Suprapubic skin (tissue), 4 donors: ENCODE data around the gene DRC1. TPM values are rescaled to one million over a fixed set of nuclear protein-coding genes. Genes with fewer than 3 reads are reported as not detected.

ENCODE experiments used
- DNase-seq, 2 donors: peaks; one replicate each; pipeline ENCODE4 v3.0.0-alpha.2; 2019; ENCODE audit warnings: low spot score in 2 of 2
- H3K27ac ChIP-seq: fragments of 200-600 bp; sonication (generic); one replicate; pipeline ENCODE4 v1.5.1; 2019
- H3K27me3 ChIP-seq: fragments of 200-600 bp; sonication (generic); one replicate; pipeline ENCODE4 v1.5.1; 2019
- H3K36me3 ChIP-seq: fragments of 200-600 bp; sonication (generic); one replicate; pipeline ENCODE4 v1.5.1; 2019
- H3K4me1 ChIP-seq: fragments of 200-600 bp; sonication (generic); one replicate; pipeline ENCODE4 v1.5.1; 2019
- H3K4me3 ChIP-seq: fragments of 200-600 bp; sonication (generic); one replicate; pipeline ENCODE4 v1.5.1; 2019; ENCODE audit warnings: mild to moderate bottlenecking
- H3K9me3 ChIP-seq: fragments of 200-600 bp; sonication (generic); one replicate; pipeline ENCODE4 v1.5.1; 2019
- CTCF ChIP-seq, 2 donors: fragments of 200-600 bp in 1 of 2; fragments of 450-650 bp in 1 of 2; sonication (generic) in 1 of 2; IDR thresholded peaks; one replicate each; pipeline ENCODE4 v1.5.1; 2016 to 2019; ENCODE audit warnings: antibody characterized with exemption in 2 of 2, mild to moderate bottlenecking in 1 of 2, moderate library complexity in 1 of 2
- EP300 ChIP-seq: sonication (generic); formaldehyde crosslinking; IDR thresholded peaks from one replicate; pipeline ENCODE4 v1.6.1; 2017; ENCODE audit warnings: antibody characterized with exemption
- POLR2A ChIP-seq, 2 donors: fragments of 450-650 bp; IDR thresholded peaks; one replicate each; pipeline ENCODE4 v1.6.1; 2017; ENCODE audit warnings: antibody characterized with exemption in 2 of 2, mild to moderate bottlenecking in 2 of 2, moderate library complexity in 2 of 2
- POLR2AphosphoS5 ChIP-seq, 3 donors: sonication (generic); formaldehyde crosslinking; IDR thresholded peaks; one replicate each; pipeline ENCODE4 v1.6.1; 2017; ENCODE audit warnings: antibody characterized with exemption in 3 of 3
- WGBS: methylation state at CpG from one replicate; pipeline ENCODE4 v1.1.5; 2018; 5-methylcytosine and 5-hydroxymethylcytosine counted together
- total RNA-seq, 4 donors: library from RNA; depleted of rRNA; stranded (reverse); fragments of >200 nt; gene quantifications; one replicate each; pipeline ENCODE4 v1.1.0, GENCODE V29; 2016

DRC1 gene
- total RNA-seq, 4 donors from 2014 or later, result 0.26 TPM; not detected in 3

GRCh38 chr2:26458365-26459042 lies 56.8 kb downstream of the DRC1 start:
- 87% methylated on average over 13 of the region's 14 CpGs for WGBS
- TF ChIP-seq EP300, result no peak
- no peak for DNase-seq
- H3K9me3 ChIP-seq, result no peaks in the 10 kb centered on the region
- peaks cover 16% of the 10 kb centered on the region for H3K4me1 ChIP-seq
- H3K27ac ChIP-seq, result no peak overlapping the region
- H3K36me3 ChIP-seq, result no peaks in the 10 kb centered on the region
- H3K27me3 ChIP-seq, result no peaks in the 10 kb centered on the region
- H3K4me3 ChIP-seq, result no peak overlapping the region

- Histone ChIP-seq H3K4me3 (no peak overlapping the region), H3K27ac (no peak overlapping the region), H3K9me3 (no peaks in the 10 kb centered on the region), H3K27me3 (no peaks in the 10 kb centered on the region), H3K36me3 (no peaks in the 10 kb centered on the region), H3K4me1 (peaks cover 8% of the 10 kb centered on the region)
- no peak for DNase-seq
- TF ChIP-seq CTCF (IDR thresholded peaks at IDR 0.05), result no peak
- no peak for TF ChIP-seq POLR2AphosphoS5 (IDR thresholded peaks at IDR 0.05)
- TF ChIP-seq POLR2A (IDR thresholded peaks at IDR 0.05), result no peak
- no peak for TF ChIP-seq EP300
- WGBS, result 89% methylated on average over 13 of the region's 15 CpGs
These were observed 58.4 kb downstream of the DRC1 start for GRCh38 chr2:26459991-26460612.

GRCh38 chr2:26460613-26461031 lies 58.9 kb downstream of the DRC1 start:
- TF ChIP-seq POLR2A (IDR thresholded peaks at IDR 0.05) (no peak), CTCF (IDR thresholded peaks at IDR 0.05) (no peak), POLR2AphosphoS5 (IDR thresholded peaks at IDR 0.05) (no peak), EP300 (no peak)
- DNase-seq, result peak in 1 of 2 donors; percentile 76
- H3K36me3 ChIP-seq, result no peaks in the 10 kb centered on the region
- H3K27ac ChIP-seq, result no peak overlapping the region
- no CpG with 5 or more reads among the region's 19 CpGs for WGBS
- no peak overlapping the region for H3K4me3 ChIP-seq
- no peaks in the 10 kb centered on the region for H3K27me3 ChIP-seq
- H3K4me1 ChIP-seq, result peaks cover 3% of the 10 kb centered on the region
- no peaks in the 10 kb centered on the region for H3K9me3 ChIP-seq

- no peaks in the 10 kb centered on the region for H3K27me3 ChIP-seq
- H3K4me1 ChIP-seq, result peaks cover 3% of the 10 kb centered on the region
- no peaks in the 10 kb centered on the region for H3K36me3 ChIP-seq
- 89% methylated on average over 19 of the region's 19 CpGs for WGBS
- H3K27ac ChIP-seq, result no peak overlapping the region
- no peak for TF ChIP-seq POLR2AphosphoS5 (IDR thresholded peaks at IDR 0.05)
- TF ChIP-seq CTCF (IDR thresholded peaks at IDR 0.05), result no peak
- TF ChIP-seq EP300, result no peak
- TF ChIP-seq POLR2A (IDR thresholded peaks at IDR 0.05), result no peak
- peak in 1 of 2 donors; percentile 72 for DNase-seq
- no peaks in the 10 kb centered on the region for H3K9me3 ChIP-seq
- H3K4me3 ChIP-seq, result no peak overlapping the region
These were observed 59.9 kb downstream of the DRC1 start for GRCh38 chr2:26461601-26462023.

GRCh38 chr2:26462100-26462499 lies 60.4 kb downstream of the DRC1 start:
- WGBS, result 92% methylated on average over 4 of the region's 6 CpGs
- no peaks in the 10 kb centered on the region for H3K9me3 ChIP-seq
- H3K36me3 ChIP-seq, result no peaks in the 10 kb centered on the region
- no peak overlapping the region for H3K4me3 ChIP-seq
- DNase-seq, result no peak
- no peak for TF ChIP-seq CTCF (IDR thresholded peaks at IDR 0.05)
- TF ChIP-seq POLR2AphosphoS5 (IDR thresholded peaks at IDR 0.05), result no peak
- TF ChIP-seq POLR2A (IDR thresholded peaks at IDR 0.05), result no peak
- TF ChIP-seq EP300, result no peak
- H3K27ac ChIP-seq, result no peak overlapping the region
- peaks cover 3% of the 10 kb centered on the region for H3K4me1 ChIP-seq
- H3K27me3 ChIP-seq, result no peaks in the 10 kb centered on the region
